ENCODE data around the gene CAND1. TPM values are rescaled to one million over a fixed set of nuclear protein-coding genes. Genes with fewer than 3 reads are reported as not detected.

The CAND1 gene
- total and polyA plus RNA-seq, 2 of the 8 experiments (the other 6 are each of a cell fraction or from before 2014, with no cell fraction given): 39.4 to 271 TPM

GRCh38 chr12:67241482-67241881 lies 27.7 kb upstream of the CAND1 start:
- H4K91ac ChIP-seq (replicated peaks; ENCODE audit: insufficient read length, low read length): no peak overlapping the region
- no peaks in the 10 kb centered on the region for H4K20me1 ChIP-seq (replicated peaks in 1 of 2; ENCODE audit: control insufficient read depth in 1 of 2, insufficient read depth in 2 of 2, low read length in 2 of 2)
- H2BK15ac ChIP-seq (ENCODE audit: low read length): no peak overlapping the region
- H2AK5ac ChIP-seq (ENCODE audit: low read depth, low read length): no peak overlapping the region
- no peak overlapping the region for H3K23ac ChIP-seq (ENCODE audit: insufficient read length)
- H3K27me3 ChIP-seq (replicated peaks in 1 of 4; ENCODE audit: control insufficient read depth in 3 of 4, extremely low read depth in 1 of 4, insufficient read depth in 3 of 4, low read length in 3 of 4): no peaks in the 10 kb centered on the region
- ChIA-PET CTCF (ENCODE audit: partially characterized antibody) (no interaction called here), POLR2A (ENCODE audit: partially characterized antibody) (no interaction called here)
- no peak overlapping the region for H2BK20ac ChIP-seq (ENCODE audit: low read length)
- H3K4me3 ChIP-seq (ENCODE audit: extremely low read depth in 1 of 4, insufficient read depth in 2 of 4, low read depth in 3 of 4, low read length in 4 of 4): no peak overlapping the region
- H3K36me3 ChIP-seq (ENCODE audit: control insufficient read depth in 2 of 4, insufficient read depth in 4 of 4, low read length in 3 of 4): no peaks in the 10 kb centered on the region
- no peak overlapping the region for H2BK5ac ChIP-seq (ENCODE audit: low read depth, low read length)
- peaks cover 0 to 6% (median 0%) of the 10 kb centered on the region in 4 experiments; a peak in 2 of 7 replicates for H3K4me1 ChIP-seq (replicated peaks in 1 of 4; ENCODE audit: control insufficient read depth in 3 of 4, insufficient read depth in 4 of 4, low read length in 3 of 4)
- H3K9ac ChIP-seq (replicated peaks in 1 of 4; ENCODE audit: extremely low read depth in 1 of 4, low read depth in 3 of 4, low read length in 3 of 4): no peak overlapping the region
- H3K27ac ChIP-seq (ENCODE audit: low read depth, low read length): no peak overlapping the region
- DNase-seq (ENCODE audit: low read depth in 1 of 2, low spot score in 2 of 2) (no peak), FAIRE-seq (no peak)
- no peak overlapping the region for H4K8ac ChIP-seq (ENCODE audit: extremely low read depth, insufficient read depth, low read length)
- H3K4me2 ChIP-seq (ENCODE audit: insufficient read depth in 1 of 2, low read depth in 2 of 2, low read length in 2 of 2): no peak overlapping the region
- no peaks in the 10 kb centered on the region for H3K9me3 ChIP-seq (ENCODE audit: insufficient read depth in 2 of 2, low read depth in 1 of 2, low read length in 1 of 2)
- H2BK120ac ChIP-seq (replicated peaks; ENCODE audit: low read depth, low read length): no peak overlapping the region
- H3K14ac ChIP-seq (ENCODE audit: insufficient read length): no peak overlapping the region
- TF ChIP-seq TAF1 (IDR thresholded peaks at IDR 0.05; ENCODE audit: low read depth, low read length) (no peak), SIRT6 (IDR thresholded peaks at IDR 0.05; ENCODE audit: low read length) (no peak), POLR2AphosphoS5 (IDR thresholded peaks at IDR 0.05; ENCODE audit: low read depth, low read length) (no peak), ATF3 (IDR thresholded peaks at IDR 0.05; ENCODE audit: insufficient read depth, low read depth, low read length) (no peak), SAP30 (IDR thresholded peaks at IDR 0.05; ENCODE audit: insufficient read depth, insufficient replicate concordance, low read length) (no peak), HDAC6 (IDR thresholded peaks at IDR 0.05; ENCODE audit: low read depth, low read length) (no peak), POLR2A (IDR thresholded peaks at IDR 0.05; ENCODE audit: control extremely low read depth in 1 of 2, low read depth in 2 of 2, low read length in 2 of 2) (no peak), TAF7 (optimal IDR thresholded peaks at IDR 0.05; ENCODE audit: borderline replicate concordance, low read depth, low read length) (no peak), RBBP5 (IDR thresholded peaks at IDR 0.05; ENCODE audit: borderline replicate concordance, low read depth, low read length) (no peak), BRCA1 (IDR thresholded peaks at IDR 0.05; ENCODE audit: low read depth, low read length) (no peak)
- TF ChIP-seq, protein P1, sequence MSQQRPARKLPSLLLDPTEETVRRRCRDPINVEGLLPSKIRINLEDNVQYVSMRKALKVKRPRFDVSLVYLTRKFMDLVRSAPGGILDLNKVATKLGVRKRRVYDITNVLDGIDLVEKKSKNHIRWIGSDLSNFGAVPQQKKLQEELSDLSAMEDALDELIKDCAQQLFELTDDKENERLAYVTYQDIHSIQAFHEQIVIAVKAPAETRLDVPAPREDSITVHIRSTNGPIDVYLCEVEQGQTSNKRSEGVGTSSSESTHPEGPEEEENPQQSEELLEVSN (IDR thresholded peaks at IDR 0.05): no peak
- H3K56ac ChIP-seq (replicated peaks; ENCODE audit: insufficient read length, low read depth, low read length): no peak overlapping the region
- H3K79me1 ChIP-seq (ENCODE audit: low read depth, low read length): no peaks in the 10 kb centered on the region
- no peak overlapping the region for H2BK12ac ChIP-seq (ENCODE audit: low read depth, low read length)
- H3K18ac ChIP-seq (ENCODE audit: extremely low read depth, low read length): no peak overlapping the region
- H3K4ac ChIP-seq (replicated peaks; ENCODE audit: insufficient read length, low read depth, low read length): no peak overlapping the region
- H3K79me2 ChIP-seq (ENCODE audit: control insufficient read depth in 1 of 2, insufficient read depth in 2 of 2, low read length in 2 of 2): no peaks in the 10 kb centered on the region
- no peak overlapping the region for H2AFZ ChIP-seq (ENCODE audit: low read length)
- H4K5ac ChIP-seq (ENCODE audit: insufficient read length, low read depth, low read length): no peak overlapping the region
- 0 out of 2 replicates have a peak, but pooled peaks cover 1% of the 10 kb centered on the region for H3K23me2 ChIP-seq (ENCODE audit: low read depth, low read length)
- 86% methylated on average over 3 of the region's 3 CpGs; no CpG with 5 or more reads in 1 of the 2 experiments for WGBS, 2 experiments (ENCODE audit: extremely low coverage in 1 of 2, insufficient coverage in 1 of 2, insufficient read length in 1 of 2, insufficient replicate concordance in 2 of 2, low coverage in 1 of 2, low lambda C conversion rate in 2 of 2, missing lambda C conversion rate in 1 of 2)
